Nephron progenitor cell (in vitro differentiated cells): ENCODE data around the gene TRMT6.

ENCODE experiments used
- DNase-seq: peaks from one replicate; pipeline ENCODE4 v3.0.0; 2021
- H3K27ac Mint-ChIP-seq: 2 replicates; pipeline ENCODE4 v1.8.0; 2021; ENCODE audit warnings: mild to moderate bottlenecking, moderate library complexity, mixed read lengths
- H3K27me3 Mint-ChIP-seq: 2 replicates; pipeline ENCODE4 v1.8.0; 2021; ENCODE audit warnings: mild to moderate bottlenecking, low read depth, mixed read lengths; ENCODE audit not compliant: poor library complexity
- H3K36me3 Mint-ChIP-seq: 2 replicates; pipeline ENCODE4 v1.8.0; 2021; ENCODE audit warnings: low read depth, mixed read lengths
- H3K4me1 Mint-ChIP-seq: 2 replicates; pipeline ENCODE4 v1.8.0; 2021; ENCODE audit warnings: mixed read lengths
- H3K4me3 Mint-ChIP-seq: 2 replicates; pipeline ENCODE4 v1.8.0; 2021; ENCODE audit warnings: mild to moderate bottlenecking, moderate library complexity, mixed read lengths
- H3K9me3 Mint-ChIP-seq: 2 replicates; pipeline ENCODE4 v1.8.0; 2021; ENCODE audit warnings: mild to moderate bottlenecking, moderate library complexity, mixed read lengths
- CTCF ChIP-seq: fragments of 200-600 bp; sonication (generic); IDR thresholded peaks from 2 replicates; pipeline ENCODE4 v1.5.0; 2021; ENCODE audit warnings: antibody characterized with exemption

TRMT6 gene

DNA sequence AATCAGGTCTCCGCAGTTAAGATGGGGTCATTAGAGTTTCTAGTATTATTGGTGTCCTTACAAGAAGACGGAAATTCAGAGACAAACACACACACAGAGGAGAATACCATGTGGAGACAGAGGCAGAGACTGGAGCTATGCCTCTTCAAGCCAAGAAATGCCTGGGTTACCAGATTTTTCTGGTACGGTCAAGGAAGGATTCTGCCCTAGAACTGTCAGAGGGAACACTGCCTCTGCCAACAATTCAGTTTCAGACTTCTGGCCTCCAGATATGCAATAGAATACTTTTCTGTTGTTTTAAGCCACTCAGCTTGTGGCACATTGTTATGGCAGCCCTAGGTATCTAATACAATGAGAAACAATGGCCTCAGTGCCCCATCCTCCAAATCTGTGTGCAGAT lies 18.9 kb downstream of the TRMT6 start:
- DNase-seq = no peak
- no peaks in the 10 kb centered on the region for H3K9me3 Mint-ChIP-seq
- H3K36me3 Mint-ChIP-seq = no peaks in the 10 kb centered on the region
- H3K4me3 Mint-ChIP-seq = no peak overlapping the region
- H3K4me1 Mint-ChIP-seq = no peaks in the 10 kb centered on the region
- no peak overlapping the region for H3K27ac Mint-ChIP-seq
- no peak for TF ChIP-seq CTCF
- H3K27me3 Mint-ChIP-seq = peaks cover 10% of the 10 kb centered on the region

DNA sequence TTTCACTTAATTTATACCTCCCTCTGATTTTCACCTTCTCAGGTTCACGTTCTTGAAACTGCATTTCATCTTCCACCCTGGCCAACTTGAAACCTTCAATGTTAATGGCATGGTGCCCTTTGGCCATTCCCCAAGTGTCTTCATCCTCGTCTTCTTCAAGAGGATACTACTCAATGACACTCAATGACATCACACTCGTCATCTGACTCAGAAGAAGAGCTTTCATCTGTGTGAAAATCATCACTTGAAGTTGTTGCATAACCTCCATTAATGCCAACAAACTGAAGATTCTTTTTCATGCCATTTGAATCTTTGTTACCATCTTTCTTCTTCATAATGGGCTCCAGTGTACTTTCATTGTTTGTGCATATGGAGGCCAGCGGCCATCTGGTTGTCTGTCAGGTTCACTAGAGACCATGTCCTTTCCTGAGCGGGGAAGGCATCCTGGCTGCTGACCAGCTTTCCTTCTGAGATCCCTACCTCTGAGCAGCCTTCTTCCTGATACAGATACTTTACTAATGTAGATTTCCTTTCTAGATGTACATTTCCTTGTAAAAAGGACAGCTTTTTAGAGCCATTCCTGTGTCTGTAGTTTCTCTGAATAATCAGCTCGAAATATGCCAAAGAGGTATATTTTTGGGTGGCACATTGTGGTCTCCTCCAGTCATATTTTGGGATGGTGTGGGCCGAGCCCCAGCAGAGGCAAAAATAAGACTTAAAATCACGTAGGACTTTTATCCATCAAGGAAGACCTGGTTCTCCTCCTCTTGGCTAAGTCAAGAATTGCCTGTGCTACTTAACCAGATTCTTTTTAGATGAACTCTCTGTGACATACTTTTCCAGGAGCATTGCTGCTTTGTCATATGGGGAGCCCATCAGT lies 21.3 kb downstream of the TRMT6 start:
- Mint-ChIP-seq H3K36me3 (no peaks in the 10 kb centered on the region), H3K4me3 (no peak overlapping the region), H3K9me3 (no peaks in the 10 kb centered on the region), H3K27ac (no peak overlapping the region), H3K27me3 (peaks cover 17% of the 10 kb centered on the region), H3K4me1 (no peaks in the 10 kb centered on the region)
- TF ChIP-seq CTCF = no peak
- no peak for DNase-seq

- H3K27ac Mint-ChIP-seq = no peak overlapping the region
Measured at GRCh38 chr20:5927749-5928462, 22.4 kb downstream of the TRMT6 start.

GRCh38 chr20:5925551-5925950 lies 24.8 kb downstream of the TRMT6 start:
- TF ChIP-seq CTCF = no peak
- Mint-ChIP-seq H3K36me3 (no peaks in the 10 kb centered on the region), H3K27me3 (peaks cover 27% of the 10 kb centered on the region), H3K4me1 (no peaks in the 10 kb centered on the region), H3K4me3 (no peak overlapping the region), H3K9me3 (no peaks in the 10 kb centered on the region), H3K27ac (no peak overlapping the region)
- DNase-seq = no peak

More at GRCh38 chr20:5927749-5928462, 22.4 kb downstream of the TRMT6 start:
- Mint-ChIP-seq H3K9me3 (no peaks in the 10 kb centered on the region), H3K36me3 (no peaks in the 10 kb centered on the region), H3K4me1 (no peaks in the 10 kb centered on the region), H3K4me3 (no peak overlapping the region), H3K27me3 (peaks cover 26% of the 10 kb centered on the region)
- DNase-seq = no peak
- TF ChIP-seq CTCF = no peak

- H3K4me1 Mint-ChIP-seq = peaks cover 9% of the 10 kb centered on the region
- H3K27ac Mint-ChIP-seq = no peak overlapping the region
- no peak overlapping the region for H3K4me3 Mint-ChIP-seq
- H3K36me3 Mint-ChIP-seq = no peaks in the 10 kb centered on the region
- peaks cover 24% of the 10 kb centered on the region for H3K27me3 Mint-ChIP-seq
- no peak for TF ChIP-seq CTCF
- no peaks in the 10 kb centered on the region for H3K9me3 Mint-ChIP-seq
- no peak for DNase-seq
Measured at GRCh38 chr20:5923493-5923892, 26.8 kb downstream of the TRMT6 start.
